ENCODE data around the gene SPHKAP.

DNA sequence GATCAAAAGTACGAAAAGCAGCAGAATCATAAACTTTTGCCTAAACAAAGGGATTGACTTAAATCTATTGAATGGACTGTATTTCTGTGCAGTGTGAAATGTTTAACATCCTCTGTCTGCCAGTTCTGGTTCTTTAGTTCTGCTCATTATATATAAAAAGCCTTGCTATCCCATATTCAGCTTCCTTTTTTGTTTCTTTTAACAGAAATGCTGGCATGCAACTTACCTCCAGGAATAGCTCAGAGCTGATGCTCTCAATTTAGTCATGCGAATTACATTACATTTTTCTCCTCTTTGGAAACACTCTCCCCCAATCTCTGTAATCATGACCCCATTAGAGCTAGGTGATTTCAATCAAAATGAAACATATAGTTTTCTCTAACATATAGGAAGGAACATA is 73.6 kb downstream of the SPHKAP start:
- TF ChIP-seq, protein P1, sequence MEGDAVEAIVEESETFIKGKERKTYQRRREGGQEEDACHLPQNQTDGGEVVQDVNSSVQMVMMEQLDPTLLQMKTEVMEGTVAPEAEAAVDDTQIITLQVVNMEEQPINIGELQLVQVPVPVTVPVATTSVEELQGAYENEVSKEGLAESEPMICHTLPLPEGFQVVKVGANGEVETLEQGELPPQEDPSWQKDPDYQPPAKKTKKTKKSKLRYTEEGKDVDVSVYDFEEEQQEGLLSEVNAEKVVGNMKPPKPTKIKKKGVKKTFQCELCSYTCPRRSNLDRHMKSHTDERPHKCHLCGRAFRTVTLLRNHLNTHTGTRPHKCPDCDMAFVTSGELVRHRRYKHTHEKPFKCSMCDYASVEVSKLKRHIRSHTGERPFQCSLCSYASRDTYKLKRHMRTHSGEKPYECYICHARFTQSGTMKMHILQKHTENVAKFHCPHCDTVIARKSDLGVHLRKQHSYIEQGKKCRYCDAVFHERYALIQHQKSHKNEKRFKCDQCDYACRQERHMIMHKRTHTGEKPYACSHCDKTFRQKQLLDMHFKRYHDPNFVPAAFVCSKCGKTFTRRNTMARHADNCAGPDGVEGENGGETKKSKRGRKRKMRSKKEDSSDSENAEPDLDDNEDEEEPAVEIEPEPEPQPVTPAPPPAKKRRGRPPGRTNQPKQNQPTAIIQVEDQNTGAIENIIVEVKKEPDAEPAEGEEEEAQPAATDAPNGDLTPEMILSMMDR (IDR thresholded peaks at IDR 0.05) = no peak
- no peak for TF ChIP-seq POLR2A (IDR thresholded peaks at IDR 0.05)
